Osteoblast (primary cell): ENCODE measurements around the gene NDUFAF8. TPM values are rescaled to one million over a fixed set of nuclear protein-coding genes. Genes with fewer than 3 reads are reported as not detected.

ENCODE experiments used
- DNase-seq: peaks from one replicate; pipeline ENCODE4 v3.0.0; 2011; ENCODE audit warnings: low spot score, mixed read lengths; ENCODE audit not compliant: insufficient read length; ENCODE audit errors: missing footprints
- H2AFZ ChIP-seq: 2 replicates; pipeline ENCODE4 v1.6.0; 2011; ENCODE audit warnings: mild to moderate bottlenecking, low read length
- H3K27ac ChIP-seq: 2 replicates; pipeline ENCODE4 v1.5.1; 2011; ENCODE audit warnings: mild to moderate bottlenecking, low read depth, low read length, moderate library complexity
- H3K27me3 ChIP-seq: 2 replicates; pipeline ENCODE4 v1.6.0; 2012; ENCODE audit warnings: mild to moderate bottlenecking, control low read depth, inconsistent platforms, low read length, moderate library complexity; ENCODE audit not compliant: insufficient read depth
- H3K36me3 ChIP-seq: 2 replicates; pipeline ENCODE4 v1.5.1; 2011; ENCODE audit warnings: mild to moderate bottlenecking, low read length, control low read depth, moderate library complexity; ENCODE audit not compliant: insufficient read depth
- H3K4me1 ChIP-seq: 2 replicates; pipeline ENCODE4 v1.5.1; 2011; ENCODE audit warnings: mild to moderate bottlenecking, low read length, control low read depth, moderate library complexity; ENCODE audit not compliant: insufficient read depth
- H3K4me2 ChIP-seq: 2 replicates; pipeline ENCODE4 v1.6.0; 2011; ENCODE audit warnings: mild to moderate bottlenecking, low read length; ENCODE audit not compliant: insufficient read depth
- H3K4me3 ChIP-seq: fragments of 200-600 bp; sonication (generic); 3 replicates; pipeline ENCODE4 v1.5.1; 2012; ENCODE audit warnings: mild to moderate bottlenecking, low read length, inconsistent platforms; ENCODE audit not compliant: insufficient read depth
- H3K79me2 ChIP-seq: 2 replicates; pipeline ENCODE4 v1.6.0; 2012; ENCODE audit warnings: mild to moderate bottlenecking, low read length, control low read depth, inconsistent platforms; ENCODE audit not compliant: insufficient read depth
- H3K9me3 ChIP-seq: 2 replicates; pipeline ENCODE4 v1.5.1; 2011; ENCODE audit warnings: low read depth, low read length, control low read depth
- H4K20me1 ChIP-seq: 2 replicates; pipeline ENCODE4 v1.6.0; 2012; ENCODE audit warnings: mild to moderate bottlenecking, low read length, control low read depth; ENCODE audit not compliant: insufficient read depth
- CTCF ChIP-seq: IDR thresholded peaks from 2 replicates; pipeline ENCODE4 v1.5.1; 2011; ENCODE audit warnings: mild to moderate bottlenecking, low read depth, low read length, moderate library complexity; ENCODE audit errors: extremely low read depth
- total RNA-seq: library from RNA; depleted of rRNA; stranded (reverse); fragments of >200 nt; gene quantifications from 2 replicates; pipeline ENCODE4 v1.2.3, GENCODE V29; 2012

Gene NDUFAF8
- total RNA-seq, 1 donor: 19.9 TPM

- H3K36me3 ChIP-seq: no peaks in the 10 kb centered on the region
- TF ChIP-seq CTCF: no peak
Measured at GRCh38 chr17:81202318-81202717, 36.8 kb upstream of the NDUFAF8 start.

GRCh38 chr17:81203136-81203535 is 36.0 kb upstream of the NDUFAF8 start:
- H3K4me3 ChIP-seq: no peak overlapping the region
- no peaks in the 10 kb centered on the region for H4K20me1 ChIP-seq
- TF ChIP-seq CTCF: no peak
- peak; percentile 54 for DNase-seq
- no peak overlapping the region for H2AFZ ChIP-seq
- H3K4me1 ChIP-seq: no peaks in the 10 kb centered on the region
- H3K4me2 ChIP-seq: no peak overlapping the region
- no peaks in the 10 kb centered on the region for H3K9me3 ChIP-seq
- H3K79me2 ChIP-seq: no peaks in the 10 kb centered on the region
- H3K27ac ChIP-seq: no peak overlapping the region
- no peaks in the 10 kb centered on the region for H3K27me3 ChIP-seq
- no peaks in the 10 kb centered on the region for H3K36me3 ChIP-seq

More at GRCh38 chr17:81202318-81202717, 36.8 kb upstream of the NDUFAF8 start:
- Histone ChIP-seq H3K27me3 (no peaks in the 10 kb centered on the region), H2AFZ (no peak overlapping the region), H4K20me1 (no peaks in the 10 kb centered on the region), H3K9me3 (no peaks in the 10 kb centered on the region), H3K79me2 (no peaks in the 10 kb centered on the region), H3K27ac (no peak overlapping the region), H3K4me1 (no peaks in the 10 kb centered on the region), H3K4me2 (no peak overlapping the region), H3K4me3 (no peak overlapping the region)
- DNase-seq: no peak

DNA sequence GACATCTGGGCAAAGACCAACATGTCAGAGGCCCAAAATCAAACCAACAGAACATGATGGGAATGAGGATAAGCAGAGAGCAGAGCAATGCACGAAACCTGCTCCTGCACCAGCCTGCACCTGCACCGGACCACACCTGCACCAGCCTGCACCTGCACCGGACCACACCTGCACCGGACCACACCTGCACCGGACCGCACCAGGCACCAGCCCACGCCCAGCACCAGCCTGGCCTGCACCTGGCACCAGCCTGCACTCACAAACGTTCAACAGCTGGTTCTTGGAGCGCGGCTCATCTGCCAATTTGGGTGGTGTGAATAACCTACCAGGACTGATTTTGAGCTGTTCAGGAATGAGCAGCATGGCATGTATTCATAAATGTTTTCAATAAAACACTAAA is 34.5 kb upstream of the NDUFAF8 start:
- Histone ChIP-seq H3K36me3 (no peaks in the 10 kb centered on the region), H3K4me2 (no peak overlapping the region), H2AFZ (no peak overlapping the region), H3K79me2 (no peaks in the 10 kb centered on the region), H4K20me1 (no peaks in the 10 kb centered on the region), H3K4me3 (no peak overlapping the region), H3K27me3 (no peaks in the 10 kb centered on the region), H3K4me1 (no peaks in the 10 kb centered on the region), H3K27ac (no peak overlapping the region), H3K9me3 (no peaks in the 10 kb centered on the region)
- peak; percentile 63 for DNase-seq
- no peak for TF ChIP-seq CTCF

GRCh38 chr17:81206166-81206565 is 33.0 kb upstream of the NDUFAF8 start:
- H3K36me3 ChIP-seq: no peaks in the 10 kb centered on the region
- no peak overlapping the region for H3K4me3 ChIP-seq
- H2AFZ ChIP-seq: no peak overlapping the region
- DNase-seq: peak; percentile 58
- H3K27ac ChIP-seq: no peak overlapping the region
- no peak overlapping the region for H3K4me2 ChIP-seq
- TF ChIP-seq CTCF: no peak
- H3K27me3 ChIP-seq: no peaks in the 10 kb centered on the region
- H4K20me1 ChIP-seq: no peaks in the 10 kb centered on the region
- peaks cover 8% of the 10 kb centered on the region for H3K4me1 ChIP-seq
- H3K79me2 ChIP-seq: no peaks in the 10 kb centered on the region
- no peaks in the 10 kb centered on the region for H3K9me3 ChIP-seq
